Gastrocnemius medialis (tissue), 4 donors: ENCODE results near the gene PTH1R. TPM values are rescaled to one million over a fixed set of nuclear protein-coding genes. Genes with fewer than 3 reads are reported as not detected.

Experiments
- ATAC-seq, 2 donors: fragments of 150-250 bp; one replicate each; pipeline ENCODE4 v1.9.1; 2016
- DNase-seq, 2 donors: peaks; one replicate each; pipeline ENCODE4 v3.0.0-alpha.2; 2019
- H3K27ac ChIP-seq, 4 donors: fragments of 200-600 bp; sonication (generic); 1 replicate in 1 of 4; 2 replicates in 3 of 4; pipeline ENCODE4 v1.5.1; 2016 to 2018; ENCODE audit warnings: mild to moderate bottlenecking in 2 of 4, moderate library complexity in 1 of 4
- H3K27me3 ChIP-seq, 3 donors: fragments of 200-600 bp; sonication (generic) in 2 of 3; 1 replicate in 1 of 3; 2 replicates in 2 of 3; pipeline versions ENCODE4 v1.5.1 to v1.6.0; 2016 to 2019; ENCODE audit warnings: mild to moderate bottlenecking in 1 of 3, moderate library complexity in 1 of 3
- H3K36me3 ChIP-seq, 2 donors: fragments of 200-600 bp; sonication (generic) in 1 of 2; one replicate each; pipeline ENCODE4 v1.5.1; 2017 to 2018
- H3K4me1 ChIP-seq, 2 donors: fragments of 200-600 bp; sonication (generic) in 1 of 2; one replicate each; pipeline ENCODE4 v1.5.1; 2016 to 2017; ENCODE audit warnings: mild to moderate bottlenecking in 2 of 2
- H3K4me3 ChIP-seq, 4 donors: fragments of 200-600 bp; sonication (generic) in 3 of 4; 1 replicate in 1 of 4; 2 replicates in 3 of 4; pipeline ENCODE4 v1.5.1; 2016 to 2019; ENCODE audit warnings: mild to moderate bottlenecking in 2 of 4
- H3K9me3 ChIP-seq, 3 donors: fragments of 200-600 bp; sonication (generic) in 2 of 3; 1 replicate in 1 of 3; 2 replicates in 2 of 3; pipeline ENCODE4 v1.5.1; 2016 to 2019
- POLR2A ChIP-seq, 2 donors: fragments of 450-650 bp; IDR thresholded peaks; one replicate each; pipeline ENCODE4 v1.6.1; 2017; ENCODE audit warnings: antibody characterized with exemption in 2 of 2, mild to moderate bottlenecking in 2 of 2, moderate library complexity in 2 of 2
- in situ Hi-C, 4 donors: fragments of 200-750 bp; cut with MboI; loops; one replicate each; pipeline versions ENCODE4 v1.15.0 to v1.8.0; 2017; ENCODE audit warnings: low sequenced_read_pairs in 4 of 4
- intact Hi-C: fragments of 100-400 bp; cut with DNase I; formaldehyde crosslinking; loops from one replicate; pipeline ENCODE4 v1.15.1; 2023; ENCODE audit warnings: low total_unique reads
- total RNA-seq, 4 donors: library from RNA; depleted of rRNA; stranded (reverse); fragments of >200 nt; gene quantifications; one replicate each; pipeline versions ENCODE4 v1.1.0 to v1.2.3, GENCODE V29; 2016
- TF ChIP-seq, protein P1 (sequence below), 5 experiments: fragments of 450-650 bp in 3 of 5; fragments of 200-600 bp in 2 of 5; sonication (generic) in 2 of 5; IDR thresholded peaks in 4 of 5; conservative IDR thresholded peaks in 1 of 5; 1 replicate in 4 of 5; 2 replicates in 1 of 5; pipeline ENCODE4 v1.5.1; 2016 to 2019; ENCODE audit warnings: antibody characterized with exemption in 5 of 5, mild to moderate bottlenecking in 3 of 5, moderate library complexity in 3 of 5

PTH1R gene
- total RNA-seq, 4 donors from 2014 or later, result 2.3 to 7.9 (median 7.3) TPM

DNA sequence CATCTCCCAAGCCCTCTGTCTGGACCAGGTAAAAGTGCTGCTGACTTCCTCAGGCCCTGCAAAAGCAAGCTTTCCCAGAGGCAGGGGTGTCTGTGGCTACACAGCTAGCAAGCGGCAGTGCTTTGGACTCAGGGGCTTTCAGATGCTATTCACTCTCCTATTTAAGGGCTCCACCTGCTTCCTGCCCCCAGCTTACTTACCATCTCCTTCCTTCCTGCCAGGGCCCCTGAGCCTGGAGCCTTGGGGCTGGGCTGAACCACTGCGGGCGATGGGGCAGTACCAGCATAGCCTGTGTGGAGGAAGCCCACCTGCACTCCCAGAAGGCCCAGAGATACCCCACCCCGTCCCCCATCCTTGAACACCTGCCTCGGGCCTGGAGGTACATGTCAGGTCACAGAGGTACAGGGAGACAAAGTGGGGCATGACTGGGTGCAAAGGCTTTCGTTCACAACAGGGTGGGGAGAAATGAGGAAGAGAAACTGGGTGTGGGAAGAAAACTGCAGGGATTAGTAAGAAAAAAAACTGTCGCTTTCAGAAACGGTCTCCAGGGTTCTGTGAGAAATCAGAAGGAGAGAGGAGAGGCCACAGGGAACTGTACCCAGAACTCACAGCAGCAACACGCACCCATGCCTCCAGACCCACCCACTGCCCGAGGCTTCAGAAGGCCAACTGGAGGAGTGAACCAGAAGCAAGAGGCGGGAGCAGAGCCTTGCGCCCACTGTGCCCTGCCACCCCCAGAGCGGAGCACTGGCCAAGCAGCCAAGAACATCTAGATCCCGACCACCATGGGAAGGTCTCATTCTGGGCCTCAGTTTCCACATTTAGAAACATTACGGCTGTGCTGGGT is 49.6 kb downstream of the PTH1R start:
- peaks cover 0 to 34% of the 10 kb centered on the region in 2 donors for H3K36me3 ChIP-seq
- DNase-seq, result peak in 1 of 2 donors; percentile 17
- in situ Hi-C loops, result no loop called here

DNA sequence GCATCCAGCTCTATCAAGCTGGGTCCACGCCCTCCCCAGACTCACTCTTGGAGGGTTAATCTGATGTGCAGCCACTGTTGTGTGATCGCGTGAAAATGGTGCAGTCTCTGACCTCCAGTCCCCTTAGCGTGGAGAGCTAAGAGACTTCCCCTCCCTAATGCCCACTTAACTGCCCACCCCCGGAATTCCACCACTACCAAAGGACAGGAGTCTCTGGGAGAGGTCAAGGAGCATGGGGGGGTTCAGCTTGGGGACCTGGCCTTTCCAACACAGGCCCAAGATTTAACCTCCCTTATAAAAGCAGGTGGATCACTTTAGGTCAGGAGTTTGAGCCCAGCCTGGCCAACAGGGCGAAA is 50.2 kb downstream of the PTH1R start:
- no peaks in the 10 kb centered on the region for H3K9me3 ChIP-seq
- H3K27me3 ChIP-seq, result no peaks in the 10 kb centered on the region
- in situ Hi-C loops (no loop called here), intact Hi-C loops (loop anchor here (10.0 kb wide), 1 partner anchor 397 kb away; no protein-coding TSS in a partner anchor)
- no peak overlapping the region for H3K4me3 ChIP-seq
- DNase-seq (peak in 1 of 2 donors; percentile 7), ATAC-seq (no peak)
- H3K27ac ChIP-seq, result peak overlapping the region; percentile 77 to 96 (median 92)
- TF ChIP-seq POLR2A (IDR thresholded peaks at IDR 0.05), result no peak
- TF ChIP-seq, protein P1, sequence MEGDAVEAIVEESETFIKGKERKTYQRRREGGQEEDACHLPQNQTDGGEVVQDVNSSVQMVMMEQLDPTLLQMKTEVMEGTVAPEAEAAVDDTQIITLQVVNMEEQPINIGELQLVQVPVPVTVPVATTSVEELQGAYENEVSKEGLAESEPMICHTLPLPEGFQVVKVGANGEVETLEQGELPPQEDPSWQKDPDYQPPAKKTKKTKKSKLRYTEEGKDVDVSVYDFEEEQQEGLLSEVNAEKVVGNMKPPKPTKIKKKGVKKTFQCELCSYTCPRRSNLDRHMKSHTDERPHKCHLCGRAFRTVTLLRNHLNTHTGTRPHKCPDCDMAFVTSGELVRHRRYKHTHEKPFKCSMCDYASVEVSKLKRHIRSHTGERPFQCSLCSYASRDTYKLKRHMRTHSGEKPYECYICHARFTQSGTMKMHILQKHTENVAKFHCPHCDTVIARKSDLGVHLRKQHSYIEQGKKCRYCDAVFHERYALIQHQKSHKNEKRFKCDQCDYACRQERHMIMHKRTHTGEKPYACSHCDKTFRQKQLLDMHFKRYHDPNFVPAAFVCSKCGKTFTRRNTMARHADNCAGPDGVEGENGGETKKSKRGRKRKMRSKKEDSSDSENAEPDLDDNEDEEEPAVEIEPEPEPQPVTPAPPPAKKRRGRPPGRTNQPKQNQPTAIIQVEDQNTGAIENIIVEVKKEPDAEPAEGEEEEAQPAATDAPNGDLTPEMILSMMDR (IDR thresholded peaks at IDR 0.05 in 4 of 5, conservative IDR thresholded peaks at IDR 0.05 in 1 of 5), result no peak
- peaks cover 0 to 28% of the 10 kb centered on the region in 2 donors for H3K36me3 ChIP-seq
- peaks cover 74 to 79% of the 10 kb centered on the region in 2 donors for H3K4me1 ChIP-seq

More for the DNA sequence above, 49.6 kb downstream of the PTH1R start:
- Histone ChIP-seq H3K9me3 (no peaks in the 10 kb centered on the region), H3K27me3 (no peaks in the 10 kb centered on the region), H3K4me3 (no peak overlapping the region), H3K4me1 (peaks cover 68 to 73% of the 10 kb centered on the region in 2 donors), H3K27ac (peak overlapping the region; percentile 77 to 96 (median 92))
- no peak for ATAC-seq
- intact Hi-C loops, result loop anchor here (1.0 to 10.0 kb wide), 2 partner anchors 8 to 398 kb away; no protein-coding TSS in a partner anchor
- TF ChIP-seq, protein P1 (IDR thresholded peaks at IDR 0.05 in 4 of 5, conservative IDR thresholded peaks at IDR 0.05 in 1 of 5), result no peak
- no peak for TF ChIP-seq POLR2A (IDR thresholded peaks at IDR 0.05)

DNA sequence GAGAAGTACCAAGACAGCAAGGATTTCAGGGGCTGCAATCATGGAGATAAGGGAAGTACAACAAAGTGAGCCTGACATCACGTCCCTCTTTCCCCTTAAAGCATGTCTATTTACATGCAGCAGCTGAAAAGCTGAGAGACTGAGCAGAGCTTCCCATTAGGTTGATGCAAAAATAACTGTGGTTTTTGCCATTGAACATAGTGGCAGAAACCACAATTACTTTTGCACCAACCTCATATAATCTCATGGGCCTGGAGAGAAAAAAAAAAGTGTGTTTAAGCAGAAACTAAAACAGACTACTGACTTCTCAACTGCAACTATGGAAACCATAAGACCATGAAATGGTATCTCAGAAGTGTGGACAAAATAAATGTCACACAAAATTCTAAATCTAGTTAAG is 50.8 kb downstream of the PTH1R start:
- no peaks in the 10 kb centered on the region for H3K9me3 ChIP-seq
- peaks cover 80 to 85% of the 10 kb centered on the region in 2 donors for H3K4me1 ChIP-seq
- no peak overlapping the region for H3K4me3 ChIP-seq
- TF ChIP-seq, protein P1 (IDR thresholded peaks at IDR 0.05 in 4 of 5, conservative IDR thresholded peaks at IDR 0.05 in 1 of 5), result no peak
- TF ChIP-seq POLR2A (IDR thresholded peaks at IDR 0.05), result no peak
- H3K27me3 ChIP-seq, result no peaks in the 10 kb centered on the region
- intact Hi-C loops (loop anchor here (10.0 kb wide), 1 partner anchor 397 kb away; no protein-coding TSS in a partner anchor), in situ Hi-C loops (no loop called here)
- ATAC-seq (no peak), DNase-seq (no peak)
- peaks cover 0 to 22% of the 10 kb centered on the region in 2 donors for H3K36me3 ChIP-seq
- peak overlapping the region; percentile 77 to 96 (median 92) for H3K27ac ChIP-seq

DNA sequence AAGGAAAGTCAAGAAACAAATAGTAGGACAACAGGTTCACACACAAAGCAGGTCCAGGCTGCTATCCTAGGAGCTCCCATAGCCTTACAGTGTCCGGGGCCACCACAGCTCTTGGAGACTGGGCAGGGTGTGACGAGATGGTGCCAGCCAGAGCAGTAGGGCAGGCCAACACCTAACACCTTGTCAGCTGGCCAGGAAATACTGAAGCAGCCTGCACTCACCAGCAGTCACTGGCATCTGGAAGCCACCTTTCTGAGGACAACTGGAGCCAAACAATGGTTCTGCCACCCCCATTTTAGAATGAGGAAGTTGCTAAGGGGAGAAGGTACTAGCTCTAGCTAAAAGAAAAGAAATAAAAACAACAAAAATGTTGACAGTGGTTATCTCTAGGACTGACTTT is 51.8 kb downstream of the PTH1R start:
- Histone ChIP-seq H3K27me3 (no peaks in the 10 kb centered on the region), H3K36me3 (peaks cover 0 to 12% of the 10 kb centered on the region in 2 donors), H3K27ac (peak overlapping the region; percentile 77 to 96 (median 92)), H3K9me3 (no peaks in the 10 kb centered on the region), H3K4me3 (no peak overlapping the region), H3K4me1 (peaks cover 89 to 96% of the 10 kb centered on the region in 2 donors)
- ATAC-seq (peak; percentile 72 to 76), DNase-seq (peak; percentile 73 to 90)
- in situ Hi-C loops, result no loop called here
- intact Hi-C loops, result loop anchor here (10.0 kb wide), 1 partner anchor 395 kb away; no protein-coding TSS in a partner anchor
- TF ChIP-seq, protein P1 (IDR thresholded peaks at IDR 0.05 in 4 of 5, conservative IDR thresholded peaks at IDR 0.05 in 1 of 5), result no peak
- TF ChIP-seq POLR2A (IDR thresholded peaks at IDR 0.05), result peak in 1 of 2 donors; percentile 23
